Astrocyte (in vitro differentiated cells and primary cell): ENCODE results near the gene PTK6.

Source experiments
- EZH2 ChIP-seq: IDR thresholded peaks from 2 replicates; pipeline ENCODE4 v1.6.1; 2012; ENCODE audit warnings: mild to moderate bottlenecking, low read length, inconsistent platforms; ENCODE audit not compliant: insufficient read depth
- TF ChIP-seq, protein P1 (sequence below): IDR thresholded peaks from 2 replicates; pipeline ENCODE4 v1.5.1; 2011; ENCODE audit warnings: low read depth, mild to moderate bottlenecking, inconsistent platforms, low read length, moderate library complexity; ENCODE audit not compliant: insufficient read depth

DNA sequence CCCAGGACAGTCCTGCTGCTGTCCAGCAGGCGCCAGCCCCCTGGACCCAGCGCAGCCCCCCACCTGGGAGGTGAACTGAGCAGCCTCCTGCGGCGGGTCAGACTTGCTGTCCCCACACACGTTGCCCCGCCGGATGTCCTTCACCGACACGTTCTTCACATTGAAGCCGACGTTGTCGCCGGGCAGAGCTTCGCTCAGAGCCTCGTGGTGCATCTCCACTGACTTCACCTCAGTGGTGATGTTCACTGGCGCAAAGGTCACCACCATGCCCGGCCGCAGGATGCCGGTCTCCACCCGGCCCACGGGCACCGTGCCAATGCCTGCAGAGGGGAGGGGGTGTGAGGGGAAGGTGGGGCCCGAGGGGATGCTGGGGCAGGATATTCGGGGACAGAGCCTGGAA is 46.8 kb downstream of the PTK6 start:
- TF ChIP-seq, protein P1, sequence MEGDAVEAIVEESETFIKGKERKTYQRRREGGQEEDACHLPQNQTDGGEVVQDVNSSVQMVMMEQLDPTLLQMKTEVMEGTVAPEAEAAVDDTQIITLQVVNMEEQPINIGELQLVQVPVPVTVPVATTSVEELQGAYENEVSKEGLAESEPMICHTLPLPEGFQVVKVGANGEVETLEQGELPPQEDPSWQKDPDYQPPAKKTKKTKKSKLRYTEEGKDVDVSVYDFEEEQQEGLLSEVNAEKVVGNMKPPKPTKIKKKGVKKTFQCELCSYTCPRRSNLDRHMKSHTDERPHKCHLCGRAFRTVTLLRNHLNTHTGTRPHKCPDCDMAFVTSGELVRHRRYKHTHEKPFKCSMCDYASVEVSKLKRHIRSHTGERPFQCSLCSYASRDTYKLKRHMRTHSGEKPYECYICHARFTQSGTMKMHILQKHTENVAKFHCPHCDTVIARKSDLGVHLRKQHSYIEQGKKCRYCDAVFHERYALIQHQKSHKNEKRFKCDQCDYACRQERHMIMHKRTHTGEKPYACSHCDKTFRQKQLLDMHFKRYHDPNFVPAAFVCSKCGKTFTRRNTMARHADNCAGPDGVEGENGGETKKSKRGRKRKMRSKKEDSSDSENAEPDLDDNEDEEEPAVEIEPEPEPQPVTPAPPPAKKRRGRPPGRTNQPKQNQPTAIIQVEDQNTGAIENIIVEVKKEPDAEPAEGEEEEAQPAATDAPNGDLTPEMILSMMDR = no peak
- no peak for TF ChIP-seq EZH2
